GM21825 (cell line): ENCODE data around the gene AFG3L2.

Experiments used
- ATAC-seq: cut with Tn5 transposase; IDR thresholded peaks from one replicate; pipeline ENCODE4 v1.9.1; 2021; ENCODE audit warnings: mild to moderate bottlenecking, moderate library complexity; ENCODE audit not compliant: unreplicated experiment

AFG3L2 gene

GRCh38 chr18:12306752-12307700, 70.0 kb downstream of the AFG3L2 start:
- ATAC-seq: no peak

- no peak for ATAC-seq
Observed at GRCh38 chr18:12305930-12306629, 70.9 kb downstream of the AFG3L2 start.

- no peak for ATAC-seq
Observed at GRCh38 chr18:12305211-12305610, 71.8 kb downstream of the AFG3L2 start.

GRCh38 chr18:12304351-12305210, 72.4 kb downstream of the AFG3L2 start:
- no peak for ATAC-seq

GRCh38 chr18:12302391-12303147, 74.5 kb downstream of the AFG3L2 start:
- ATAC-seq: no peak

GRCh38 chr18:12301263-12302005, 75.6 kb downstream of the AFG3L2 start:
- no peak for ATAC-seq

GRCh38 chr18:12299862-12300261, 77.2 kb downstream of the AFG3L2 start:
- ATAC-seq: no peak

- no peak for ATAC-seq
Observed at GRCh38 chr18:12296457-12296856, 80.6 kb downstream of the AFG3L2 start.

GRCh38 chr18:12296087-12296403, 81.0 kb downstream of the AFG3L2 start:
- no peak for ATAC-seq

GRCh38 chr18:12295389-12296086, 81.5 kb downstream of the AFG3L2 start:
- no peak for ATAC-seq

- no peak for ATAC-seq
Observed at GRCh38 chr18:12293831-12294230, 83.2 kb downstream of the AFG3L2 start.

GRCh38 chr18:12291690-12292089, 85.3 kb downstream of the AFG3L2 start:
- no peak for ATAC-seq

GRCh38 chr18:12291161-12291560, 85.9 kb downstream of the AFG3L2 start:
- ATAC-seq: no peak

GRCh38 chr18:12290086-12290485, 86.9 kb downstream of the AFG3L2 start:
- no peak for ATAC-seq

- ATAC-seq: no peak
Observed at GRCh38 chr18:12288403-12288755, 88.6 kb downstream of the AFG3L2 start.

- ATAC-seq: no peak
Observed at GRCh38 chr18:12287684-12288402, 89.2 kb downstream of the AFG3L2 start.

GRCh38 chr18:12287131-12287681, 89.8 kb downstream of the AFG3L2 start:
- ATAC-seq: no peak

- ATAC-seq: no peak
Observed at GRCh38 chr18:12283666-12284065, 93.4 kb downstream of the AFG3L2 start.
